KMS-11 (cell line): ENCODE measurements around the gene SDK2.

Experiments used
- H2AFZ ChIP-seq: fragments of 200-600 bp; sonication (generic); 2 replicates; pipeline ENCODE4 v1.6.1; 2016; ENCODE audit warnings: antibody characterized with exemption, mixed run types, low read depth
- H3K27ac ChIP-seq: fragments of 200-600 bp; sonication (generic); 2 replicates; pipeline ENCODE4 v1.6.1; 2016; ENCODE audit warnings: mild to moderate bottlenecking, mixed run types
- H3K27me3 ChIP-seq: fragments of 200-600 bp; sonication (generic); 2 replicates; pipeline ENCODE4 v1.6.1; 2017; ENCODE audit warnings: mild to moderate bottlenecking, low read depth, mixed run types, moderate library complexity; ENCODE audit not compliant: insufficient read depth
- H3K36me3 ChIP-seq: fragments of 200-600 bp; sonication (generic); 2 replicates; pipeline ENCODE4 v1.6.1; 2017; ENCODE audit warnings: mild to moderate bottlenecking, mixed run types; ENCODE audit not compliant: insufficient read depth
- H3K4me1 ChIP-seq: fragments of 200-600 bp; sonication (generic); 2 replicates; pipeline ENCODE4 v1.6.1; 2016; ENCODE audit warnings: mild to moderate bottlenecking, low read depth, mixed run types; ENCODE audit not compliant: poor library complexity, severe bottlenecking
- H3K4me2 ChIP-seq: fragments of 200-600 bp; sonication (generic); 2 replicates; pipeline ENCODE4 v1.7.0; 2016; ENCODE audit warnings: mild to moderate bottlenecking, mixed run types
- H3K4me3 ChIP-seq: fragments of 200-600 bp; sonication (generic); IDR thresholded peaks from 2 replicates; pipeline ENCODE4 v1.6.1; 2017; ENCODE audit warnings: low read depth, low read length, mixed read lengths; ENCODE audit not compliant: insufficient read depth
- H3K79me2 ChIP-seq: fragments of 200-600 bp; sonication (generic); 2 replicates; pipeline ENCODE4 v1.6.1; 2016; ENCODE audit warnings: low read depth, mixed run types; ENCODE audit not compliant: insufficient read depth
- H3K9ac ChIP-seq: fragments of 200-600 bp; sonication (generic); 2 replicates; pipeline ENCODE4 v1.6.1; 2016; ENCODE audit warnings: mild to moderate bottlenecking, mixed run types
- H4K20me1 ChIP-seq: fragments of 200-600 bp; sonication (generic); 2 replicates; pipeline ENCODE4 v1.6.1; 2016; ENCODE audit warnings: mild to moderate bottlenecking, mixed run types; ENCODE audit not compliant: insufficient read depth
- TF ChIP-seq, protein P1 (sequence below): fragments of 200-600 bp; sonication (generic); conservative IDR thresholded peaks from 2 replicates; pipeline ENCODE4 v1.6.1; 2017; ENCODE audit warnings: low read depth, mild to moderate bottlenecking, antibody characterized with exemption, low read length, moderate library complexity, mixed read lengths

SDK2 gene

GRCh38 chr17:73480740-73481139 is 163.5 kb downstream of the SDK2 start:
- peaks cover 27% of the 10 kb centered on the region; the same call in 1 of the 2 replicates for H3K27me3 ChIP-seq
- no peak overlapping the region for H3K27ac ChIP-seq
- TF ChIP-seq, protein P1, sequence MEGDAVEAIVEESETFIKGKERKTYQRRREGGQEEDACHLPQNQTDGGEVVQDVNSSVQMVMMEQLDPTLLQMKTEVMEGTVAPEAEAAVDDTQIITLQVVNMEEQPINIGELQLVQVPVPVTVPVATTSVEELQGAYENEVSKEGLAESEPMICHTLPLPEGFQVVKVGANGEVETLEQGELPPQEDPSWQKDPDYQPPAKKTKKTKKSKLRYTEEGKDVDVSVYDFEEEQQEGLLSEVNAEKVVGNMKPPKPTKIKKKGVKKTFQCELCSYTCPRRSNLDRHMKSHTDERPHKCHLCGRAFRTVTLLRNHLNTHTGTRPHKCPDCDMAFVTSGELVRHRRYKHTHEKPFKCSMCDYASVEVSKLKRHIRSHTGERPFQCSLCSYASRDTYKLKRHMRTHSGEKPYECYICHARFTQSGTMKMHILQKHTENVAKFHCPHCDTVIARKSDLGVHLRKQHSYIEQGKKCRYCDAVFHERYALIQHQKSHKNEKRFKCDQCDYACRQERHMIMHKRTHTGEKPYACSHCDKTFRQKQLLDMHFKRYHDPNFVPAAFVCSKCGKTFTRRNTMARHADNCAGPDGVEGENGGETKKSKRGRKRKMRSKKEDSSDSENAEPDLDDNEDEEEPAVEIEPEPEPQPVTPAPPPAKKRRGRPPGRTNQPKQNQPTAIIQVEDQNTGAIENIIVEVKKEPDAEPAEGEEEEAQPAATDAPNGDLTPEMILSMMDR, result no peak
- no peak overlapping the region for H2AFZ ChIP-seq
- no peaks in the 10 kb centered on the region for H3K36me3 ChIP-seq
- H3K4me1 ChIP-seq, result no peaks in the 10 kb centered on the region
- H3K4me3 ChIP-seq, result no peak overlapping the region
- no peaks in the 10 kb centered on the region for H4K20me1 ChIP-seq
- H3K4me2 ChIP-seq, result no peak overlapping the region; the same call in 1 of the 2 replicates
- no peak overlapping the region for H3K9ac ChIP-seq
- no peaks in the 10 kb centered on the region for H3K79me2 ChIP-seq

GRCh38 chr17:73478768-73479424 is 165.3 kb downstream of the SDK2 start:
- H3K79me2 ChIP-seq, result no peaks in the 10 kb centered on the region
- no peaks in the 10 kb centered on the region for H3K36me3 ChIP-seq
- no peak overlapping the region for H3K27ac ChIP-seq
- H3K4me1 ChIP-seq, result no peaks in the 10 kb centered on the region
- TF ChIP-seq, protein P1, result no peak
- H2AFZ ChIP-seq, result no peak overlapping the region
- H3K9ac ChIP-seq, result no peak overlapping the region
- no peak overlapping the region for H3K4me2 ChIP-seq
- no peak overlapping the region for H3K4me3 ChIP-seq
- H4K20me1 ChIP-seq, result no peaks in the 10 kb centered on the region
- peaks cover 33% of the 10 kb centered on the region; the same call in 1 of the 2 replicates for H3K27me3 ChIP-seq

GRCh38 chr17:73478334-73478733 is 165.9 kb downstream of the SDK2 start:
- TF ChIP-seq, protein P1, result no peak
- Histone ChIP-seq H3K36me3 (no peaks in the 10 kb centered on the region), H3K4me3 (no peak overlapping the region), H3K27me3 (peaks cover 33% of the 10 kb centered on the region; the same call in 1 of the 2 replicates), H3K4me2 (no peak overlapping the region), H3K4me1 (no peaks in the 10 kb centered on the region), H3K9ac (no peak overlapping the region), H4K20me1 (no peaks in the 10 kb centered on the region), H2AFZ (no peak overlapping the region), H3K79me2 (no peaks in the 10 kb centered on the region), H3K27ac (no peak overlapping the region)

DNA sequence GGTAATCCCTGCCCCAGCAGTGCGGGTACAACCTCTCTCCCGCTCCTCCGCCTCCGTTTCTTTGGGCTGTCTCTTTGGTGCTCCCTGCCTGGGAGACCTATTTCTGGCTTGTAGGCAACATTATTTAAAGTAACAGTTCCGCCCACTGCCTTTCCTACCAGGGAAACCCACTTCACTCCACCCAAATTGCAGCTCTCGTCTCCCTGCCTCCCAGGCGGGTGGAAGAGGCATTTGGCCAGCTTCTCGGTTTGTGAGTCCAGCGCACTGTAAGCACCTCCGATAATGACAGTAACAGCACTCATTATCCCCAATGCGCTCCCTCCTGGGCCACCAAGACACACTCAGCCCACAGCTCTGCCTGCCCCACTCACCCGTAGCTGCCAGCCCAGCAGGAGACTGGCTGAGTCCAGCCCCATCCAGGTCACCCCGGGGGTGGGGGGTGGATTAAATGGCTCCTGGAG is 167.3 kb downstream of the SDK2 start:
- no peaks in the 10 kb centered on the region for H3K36me3 ChIP-seq
- H3K4me1 ChIP-seq, result no peaks in the 10 kb centered on the region
- H3K4me2 ChIP-seq, result no peak overlapping the region
- H3K4me3 ChIP-seq, result no peak overlapping the region
- H3K27me3 ChIP-seq, result peaks cover 35% of the 10 kb centered on the region; the same call in 1 of the 2 replicates
- no peak overlapping the region for H2AFZ ChIP-seq
- H3K9ac ChIP-seq, result no peak overlapping the region
- TF ChIP-seq, protein P1, result no peak
- no peaks in the 10 kb centered on the region for H4K20me1 ChIP-seq
- no peak overlapping the region for H3K27ac ChIP-seq
- no peaks in the 10 kb centered on the region for H3K79me2 ChIP-seq
